OCI-LY7 (cell line): Measurements from ENCODE around the gene RHOB. TPM values are rescaled to one million over a fixed set of nuclear protein-coding genes. Genes with fewer than 3 reads are reported as not detected.
"Not testable (repeated sequence)": the region's sequence is repeated elsewhere in the genome, so short reads cannot be mapped to it uniquely, and the experiment has no call there.

ENCODE experiments used
- BruUV-seq: library from RNA; stranded (reverse); fragments of 400-500 nt; replicated peaks from 2 replicates; lab custom pipeline; 2021; lab: Mats Ljungman, UMichigan
- CTCF ChIA-PET: fragments of 300-600 bp; sonication (Branson Sonifier 250); formaldehyde crosslinking; loops from one replicate; lab custom pipeline; 2022; ENCODE audit warnings: antibody characterized with exemption; ENCODE audit not compliant: unreplicated experiment; lab: Charles Lee
- POLR2A ChIA-PET: fragments of 300-600 bp; sonication (Branson Sonifier 250); formaldehyde crosslinking; loops from one replicate; lab custom pipeline; 2022; ENCODE audit warnings: antibody characterized with exemption; lab: Charles Lee
- DNase-seq: peaks from one replicate; pipeline ENCODE4 v3.0.0-alpha.2; 2015; ENCODE audit warnings: low spot score
- H2AFZ ChIP-seq: fragments of 200-600 bp; sonication (generic), shearing (Covaris generic); 2 replicates; pipeline ENCODE4 v1.6.1; 2014; ENCODE audit warnings: mild to moderate bottlenecking, antibody characterized with exemption, low read length, moderate library complexity
- H3K27ac ChIP-seq: fragments of 200-600 bp; sonication (generic); 2 replicates; pipeline ENCODE4 v1.5.1; 2014; ENCODE audit warnings: mixed run types, low read depth, mild to moderate bottlenecking, moderate library complexity, low read length, inconsistent platforms; ENCODE audit not compliant: poor library complexity, severe bottlenecking
- H3K36me3 ChIP-seq: fragments of 200-600 bp; sonication (generic); 2 replicates; pipeline ENCODE4 v1.6.1; 2014; ENCODE audit warnings: mild to moderate bottlenecking, antibody characterized with exemption, low read length, moderate library complexity, mixed read lengths; ENCODE audit not compliant: insufficient read depth
- H3K4me1 ChIP-seq: fragments of 200-600 bp; sonication (generic); 2 replicates; pipeline ENCODE4 v1.5.1; 2014; ENCODE audit warnings: mild to moderate bottlenecking, low read length; ENCODE audit not compliant: insufficient read depth, poor library complexity, severe bottlenecking
- H3K4me2 ChIP-seq: fragments of 200-600 bp; sonication (generic); 2 replicates; pipeline ENCODE4 v1.6.1; 2014; ENCODE audit warnings: mild to moderate bottlenecking, low read length
- H3K4me3 ChIP-seq: fragments of 200-600 bp; sonication (generic); 2 replicates; pipeline ENCODE4 v1.5.1; 2014; ENCODE audit warnings: mild to moderate bottlenecking, low read depth, low read length; ENCODE audit not compliant: poor library complexity, severe bottlenecking
- H3K79me2 ChIP-seq: fragments of 200-600 bp; sonication (generic); 2 replicates; pipeline ENCODE4 v1.6.1; 2016; ENCODE audit warnings: low read depth, mild to moderate bottlenecking, low read length, moderate library complexity, mixed read lengths; ENCODE audit not compliant: insufficient read depth
- H3K9me2 ChIP-seq: fragments of 200-600 bp; sonication (generic); 2 replicates; pipeline ENCODE4 v1.6.1; 2016; ENCODE audit warnings: mild to moderate bottlenecking, low read length, mixed read lengths; ENCODE audit not compliant: insufficient read depth
- H3K9me3 ChIP-seq: fragments of 200-600 bp; sonication (generic); 2 replicates; pipeline ENCODE4 v1.6.1; 2014; ENCODE audit warnings: mild to moderate bottlenecking, mixed run types, low read length, mixed read lengths
- H4K20me1 ChIP-seq: fragments of 200-600 bp; sonication (generic); 2 replicates; pipeline ENCODE4 v1.6.1; 2014; ENCODE audit warnings: mild to moderate bottlenecking, antibody characterized with exemption, low read length, moderate library complexity, mixed read lengths; ENCODE audit not compliant: insufficient read depth
- EZH2phosphoT487 ChIP-seq: fragments of 200-600 bp; sonication (generic); IDR thresholded peaks from 2 replicates; pipeline ENCODE4 v1.6.1; 2018; ENCODE audit warnings: low read depth, borderline replicate concordance, mild to moderate bottlenecking, mixed run types, antibody characterized with exemption, low read length, moderate library complexity, mixed read lengths
- intact Hi-C: fragments of 100-400 bp; cut with micrococcal nuclease; formaldehyde crosslinking; loops from one replicate; pipeline ENCODE4 v1.10.0; 2022; ENCODE audit not compliant: unreplicated experiment
- total RNA-seq, 2 experiments: library from RNA; depleted of rRNA in 1 of 2; stranded (reverse); fragments of >200 nt in 1 of 2; shearing (Covaris generic) in 1 of 2; gene quantifications; 2 replicates each; pipeline ENCODE4 v1.2.3, GENCODE V29; 2014 to 2022
- TF ChIP-seq, protein P1 (sequence below): fragments of 200-600 bp; sonication (generic); conservative IDR thresholded peaks from 2 replicates; pipeline ENCODE4 v1.5.1; 2014; ENCODE audit warnings: mild to moderate bottlenecking, antibody characterized with exemption, low read length, moderate library complexity, mixed read lengths

RHOB gene
- total RNA-seq, 2 experiments from 2014 or later: 0.36 TPM; not detected in 1

DNA sequence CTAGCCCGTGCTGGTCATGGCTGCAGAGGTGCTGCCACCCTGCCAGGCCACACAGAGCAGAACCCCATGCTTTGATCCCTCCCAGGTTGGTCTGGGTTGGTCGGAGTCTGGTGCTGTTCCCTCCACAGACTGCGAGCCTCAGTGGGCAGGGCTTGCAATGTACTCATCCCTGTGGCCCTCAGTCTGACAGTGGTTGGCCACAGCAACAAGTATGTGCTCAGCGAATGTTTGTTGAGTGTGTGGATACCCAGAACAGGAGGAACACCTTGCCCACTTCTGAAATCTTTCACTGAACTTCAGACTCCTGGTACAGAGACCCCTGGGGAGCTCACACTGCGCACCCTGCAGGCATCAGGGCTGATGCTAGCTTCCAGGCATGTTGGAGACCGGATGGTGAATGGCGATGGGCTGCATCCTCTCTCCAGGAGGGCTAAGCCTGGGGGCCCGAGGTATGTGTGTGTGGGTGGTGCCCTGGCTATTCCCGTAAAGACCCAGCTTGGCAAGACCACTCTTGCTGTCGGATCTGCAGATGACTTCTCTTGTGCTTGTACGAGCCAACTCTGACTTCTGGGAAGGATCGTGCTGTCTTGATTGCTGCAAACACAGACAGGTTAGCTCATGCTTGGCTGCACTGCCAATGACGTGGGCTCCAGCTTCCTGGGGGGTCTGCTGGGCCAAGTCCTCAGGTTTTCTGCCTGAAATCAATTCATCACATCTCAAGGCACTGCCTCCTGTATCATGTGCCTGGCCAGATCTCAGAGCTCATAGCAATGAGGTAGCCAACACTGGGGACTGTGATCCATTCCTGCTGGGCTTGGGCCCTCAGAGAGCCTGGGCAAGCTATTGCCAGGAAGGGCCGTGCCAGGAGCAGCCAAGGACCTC lies 43.7 kb downstream of the RHOB start:
- no peaks in the 10 kb centered on the region for H3K36me3 ChIP-seq
- intact Hi-C loops: no loop called here
- no TSS peak for BruUV-seq
- no peak overlapping the region for H3K27ac ChIP-seq
- no peak for TF ChIP-seq EZH2phosphoT487
- TF ChIP-seq, protein P1, sequence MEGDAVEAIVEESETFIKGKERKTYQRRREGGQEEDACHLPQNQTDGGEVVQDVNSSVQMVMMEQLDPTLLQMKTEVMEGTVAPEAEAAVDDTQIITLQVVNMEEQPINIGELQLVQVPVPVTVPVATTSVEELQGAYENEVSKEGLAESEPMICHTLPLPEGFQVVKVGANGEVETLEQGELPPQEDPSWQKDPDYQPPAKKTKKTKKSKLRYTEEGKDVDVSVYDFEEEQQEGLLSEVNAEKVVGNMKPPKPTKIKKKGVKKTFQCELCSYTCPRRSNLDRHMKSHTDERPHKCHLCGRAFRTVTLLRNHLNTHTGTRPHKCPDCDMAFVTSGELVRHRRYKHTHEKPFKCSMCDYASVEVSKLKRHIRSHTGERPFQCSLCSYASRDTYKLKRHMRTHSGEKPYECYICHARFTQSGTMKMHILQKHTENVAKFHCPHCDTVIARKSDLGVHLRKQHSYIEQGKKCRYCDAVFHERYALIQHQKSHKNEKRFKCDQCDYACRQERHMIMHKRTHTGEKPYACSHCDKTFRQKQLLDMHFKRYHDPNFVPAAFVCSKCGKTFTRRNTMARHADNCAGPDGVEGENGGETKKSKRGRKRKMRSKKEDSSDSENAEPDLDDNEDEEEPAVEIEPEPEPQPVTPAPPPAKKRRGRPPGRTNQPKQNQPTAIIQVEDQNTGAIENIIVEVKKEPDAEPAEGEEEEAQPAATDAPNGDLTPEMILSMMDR: no peak
- no peaks in the 10 kb centered on the region for H3K4me1 ChIP-seq
- no peak overlapping the region for H2AFZ ChIP-seq
- CTCF ChIA-PET: no interaction called here
- POLR2A ChIA-PET: no interaction called here
- H3K4me2 ChIP-seq: no peak overlapping the region
- no peak for DNase-seq
- H3K9me2 ChIP-seq: no peaks in the 10 kb centered on the region
- no peaks in the 10 kb centered on the region for H3K9me3 ChIP-seq
- no peaks in the 10 kb centered on the region for H3K79me2 ChIP-seq
- H4K20me1 ChIP-seq: no peaks in the 10 kb centered on the region; the same call in 1 of the 2 replicates
- H3K4me3 ChIP-seq: no peak overlapping the region

- H3K4me2 ChIP-seq: no peak overlapping the region
- TF ChIP-seq EZH2phosphoT487: no peak
- TF ChIP-seq, protein P1: no peak
- POLR2A ChIA-PET: no interaction called here
These were observed 45.1 kb downstream of the RHOB start for GRCh38 chr2:20491739-20492531.

GRCh38 chr2:20493095-20493494 lies 46.2 kb downstream of the RHOB start:
- H3K9me2 ChIP-seq, CTCF ChIA-PET, POLR2A ChIA-PET, H3K27ac ChIP-seq, H3K4me1 ChIP-seq, intact Hi-C loops, H3K4me3 ChIP-seq, BruUV-seq, H3K79me2 ChIP-seq, H3K36me3 ChIP-seq, DNase-seq, H2AFZ ChIP-seq, H4K20me1 ChIP-seq, H3K9me3 ChIP-seq, H3K4me2 ChIP-seq: not testable (repeated sequence)

More at GRCh38 chr2:20491739-20492531, 45.1 kb downstream of the RHOB start:
- Histone ChIP-seq H3K36me3 (no peaks in the 10 kb centered on the region), H2AFZ (no peak overlapping the region), H3K27ac (no peak overlapping the region), H3K79me2 (no peaks in the 10 kb centered on the region), H4K20me1 (no peaks in the 10 kb centered on the region), H3K9me3 (no peaks in the 10 kb centered on the region), H3K4me1 (no peaks in the 10 kb centered on the region), H3K9me2 (no peaks in the 10 kb centered on the region), H3K4me3 (no peak overlapping the region)
- no TSS peak for BruUV-seq
- DNase-seq: no peak
- CTCF ChIA-PET: interaction anchor here (0.7 kb wide), 1 partner anchor 265 kb away, joined by 3 read pairs; no protein-coding TSS in a partner anchor
- intact Hi-C loops: no loop called here
